Germinal center (tissue), 1 donor: ENCODE results near the gene IFNA21.
"Not testable (repeated sequence)": the region's sequence is repeated elsewhere in the genome, so short reads cannot be mapped to it uniquely, and the experiment has no call there.

Source experiments
- DNase-seq: peaks from one replicate; pipeline ENCODE4 v3.0.0; 2012; ENCODE audit warnings: mixed read lengths, low spot score

IFNA21 gene

DNA sequence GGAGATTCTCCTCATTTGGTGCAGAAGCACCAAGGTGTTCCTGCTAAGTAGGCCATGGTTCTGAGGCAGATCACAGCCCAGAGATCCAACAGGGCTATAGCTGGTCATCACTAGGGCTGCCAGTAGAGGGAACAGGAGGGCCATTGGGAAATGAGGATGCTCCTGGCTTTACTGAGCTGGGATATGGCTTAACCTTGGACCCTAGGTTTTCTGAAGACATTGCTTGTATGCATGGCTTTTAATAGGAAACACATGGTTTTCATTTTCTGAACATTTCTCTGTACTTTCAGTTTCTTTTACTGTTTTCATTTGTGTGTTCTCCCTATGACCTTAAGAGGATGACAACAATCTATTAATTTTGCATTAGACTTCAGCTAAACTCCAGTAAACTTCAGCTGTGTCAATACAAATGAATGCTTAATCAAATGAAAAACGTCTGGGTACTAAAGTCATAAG, 25.0 kb downstream of the IFNA21 start, which contains the start of gene IFNW1:
Gene IFNW1, minus strand, starts transcription at position 406 of the 456 bp plus-strand sequence. Its CDS starts 262 bp downstream, at position 144.
- no peak for DNase-seq

- DNase-seq = no peak
Observed at GRCh38 chr9:21137020-21137419, 29.4 kb downstream of the IFNA21 start.

- DNase-seq = no peak
Observed at GRCh38 chr9:21135736-21136135, 30.7 kb downstream of the IFNA21 start.

DNA sequence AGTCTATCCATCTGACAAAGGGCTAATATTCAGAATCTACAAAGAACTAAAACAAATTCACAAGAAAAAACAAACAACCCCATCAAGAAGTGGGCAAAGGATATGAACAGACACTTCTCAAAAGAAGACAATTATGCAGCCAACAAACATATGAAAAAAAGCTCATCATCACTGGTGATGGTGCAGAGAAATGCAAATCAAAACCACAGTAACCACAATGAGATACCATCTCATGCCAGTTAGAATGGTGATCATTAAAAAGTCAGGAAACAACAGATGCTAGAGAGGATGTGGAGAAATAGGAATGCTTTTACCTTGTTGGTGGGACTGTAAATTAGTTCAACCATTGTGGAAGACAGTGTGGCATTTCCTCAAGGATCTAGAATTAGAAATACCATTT, 38.3 kb downstream of the IFNA21 start:
- DNase-seq = not testable (repeated sequence)

DNA sequence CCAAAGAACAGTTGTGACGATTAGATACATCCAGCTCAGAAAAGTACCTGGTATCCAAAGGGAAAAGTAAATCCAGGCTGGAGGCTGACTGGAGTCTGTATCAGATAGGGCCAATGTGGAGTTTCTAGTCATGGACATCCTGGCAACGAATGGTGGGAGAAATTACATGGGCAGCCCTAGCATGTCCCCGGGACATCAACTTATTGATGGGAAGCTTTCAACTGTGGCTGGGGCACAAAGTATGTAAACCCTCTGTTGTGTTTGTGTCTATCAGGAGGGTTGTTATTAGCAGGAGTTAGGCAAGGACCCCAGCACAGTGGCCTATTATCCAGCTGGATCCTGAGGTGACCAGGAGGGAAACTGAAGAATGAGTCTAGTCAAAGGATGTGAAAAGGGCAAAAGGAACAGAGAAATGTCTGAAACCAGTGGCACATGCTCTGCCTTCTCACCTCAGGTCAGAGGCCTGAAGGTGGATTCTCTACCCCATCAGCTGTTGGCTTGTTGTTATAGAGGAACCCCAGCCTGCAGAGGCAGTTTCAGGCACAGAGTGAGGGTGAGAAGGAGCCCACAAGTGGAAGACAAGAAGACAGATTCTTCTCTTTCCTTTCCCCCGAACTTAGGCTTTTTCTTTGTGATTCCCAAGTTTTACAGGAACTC, 44.7 kb downstream of the IFNA21 start:
- DNase-seq = no peak

- no peak for DNase-seq
Observed at GRCh38 chr9:21121079-21121478, 45.4 kb downstream of the IFNA21 start.

GRCh38 chr9:21119093-21119770, 47.2 kb downstream of the IFNA21 start:
- DNase-seq = no peak
